Ishikawa (cell line): ENCODE measurements around the gene ADCY5.

Experiments used
- CEBPB ChIP-seq: IDR thresholded peaks from 2 replicates; pipeline ENCODE4 v1.6.1; 2012
- CREB1 ChIP-seq: IDR thresholded peaks from 2 replicates; pipeline ENCODE4 v1.6.1; 2012; ENCODE audit warnings: low read depth
- EGR1 ChIP-seq: IDR thresholded peaks from 2 replicates; pipeline ENCODE4 v1.6.1; 2012
- EP300 ChIP-seq: IDR thresholded peaks from 2 replicates; pipeline ENCODE4 v1.6.1; 2012; ENCODE audit warnings: borderline replicate concordance
- FOXM1 ChIP-seq: IDR thresholded peaks from 2 replicates; pipeline ENCODE4 v1.6.1; 2012; ENCODE audit warnings: low read depth, borderline replicate concordance
- MAX ChIP-seq: IDR thresholded peaks from 2 replicates; pipeline ENCODE4 v1.6.1; 2012
- NFIC ChIP-seq: IDR thresholded peaks from 2 replicates; pipeline ENCODE4 v1.6.1; 2012
- RAD21 ChIP-seq: IDR thresholded peaks from 2 replicates; pipeline ENCODE4 v1.6.1; 2012; ENCODE audit warnings: low read depth
- TAF1 ChIP-seq: IDR thresholded peaks from 2 replicates; pipeline ENCODE4 v1.6.1; 2012; ENCODE audit warnings: low read depth, mild to moderate bottlenecking
- TCF12 ChIP-seq: IDR thresholded peaks from 2 replicates; pipeline ENCODE4 v1.6.1; 2012; ENCODE audit warnings: low read depth
- TEAD4 ChIP-seq: IDR thresholded peaks from 2 replicates; pipeline ENCODE4 v1.6.1; 2012
- USF1 ChIP-seq: IDR thresholded peaks from 2 replicates; pipeline ENCODE4 v1.6.1; 2012
- YY1 ChIP-seq: IDR thresholded peaks from 2 replicates; pipeline ENCODE4 v1.6.1; 2012; ENCODE audit warnings: low read depth
- ZBTB7A ChIP-seq: IDR thresholded peaks from 2 replicates; pipeline ENCODE4 v1.6.1; 2012; ENCODE audit warnings: low read depth
- TF ChIP-seq, protein P1 (sequence below): IDR thresholded peaks from 2 replicates; pipeline ENCODE4 v1.6.1; 2012; ENCODE audit warnings: low read depth, mild to moderate bottlenecking

Gene ADCY5

GRCh38 chr3:123397050-123397590 lies 51.8 kb downstream of the ADCY5 start:
- no peak for TF ChIP-seq CREB1
- TF ChIP-seq CEBPB: no peak
- TF ChIP-seq EP300: no peak
- no peak for TF ChIP-seq TCF12
- TF ChIP-seq RAD21: no peak
- no peak for TF ChIP-seq USF1
- TF ChIP-seq FOXM1: no peak
- TF ChIP-seq, protein P1, sequence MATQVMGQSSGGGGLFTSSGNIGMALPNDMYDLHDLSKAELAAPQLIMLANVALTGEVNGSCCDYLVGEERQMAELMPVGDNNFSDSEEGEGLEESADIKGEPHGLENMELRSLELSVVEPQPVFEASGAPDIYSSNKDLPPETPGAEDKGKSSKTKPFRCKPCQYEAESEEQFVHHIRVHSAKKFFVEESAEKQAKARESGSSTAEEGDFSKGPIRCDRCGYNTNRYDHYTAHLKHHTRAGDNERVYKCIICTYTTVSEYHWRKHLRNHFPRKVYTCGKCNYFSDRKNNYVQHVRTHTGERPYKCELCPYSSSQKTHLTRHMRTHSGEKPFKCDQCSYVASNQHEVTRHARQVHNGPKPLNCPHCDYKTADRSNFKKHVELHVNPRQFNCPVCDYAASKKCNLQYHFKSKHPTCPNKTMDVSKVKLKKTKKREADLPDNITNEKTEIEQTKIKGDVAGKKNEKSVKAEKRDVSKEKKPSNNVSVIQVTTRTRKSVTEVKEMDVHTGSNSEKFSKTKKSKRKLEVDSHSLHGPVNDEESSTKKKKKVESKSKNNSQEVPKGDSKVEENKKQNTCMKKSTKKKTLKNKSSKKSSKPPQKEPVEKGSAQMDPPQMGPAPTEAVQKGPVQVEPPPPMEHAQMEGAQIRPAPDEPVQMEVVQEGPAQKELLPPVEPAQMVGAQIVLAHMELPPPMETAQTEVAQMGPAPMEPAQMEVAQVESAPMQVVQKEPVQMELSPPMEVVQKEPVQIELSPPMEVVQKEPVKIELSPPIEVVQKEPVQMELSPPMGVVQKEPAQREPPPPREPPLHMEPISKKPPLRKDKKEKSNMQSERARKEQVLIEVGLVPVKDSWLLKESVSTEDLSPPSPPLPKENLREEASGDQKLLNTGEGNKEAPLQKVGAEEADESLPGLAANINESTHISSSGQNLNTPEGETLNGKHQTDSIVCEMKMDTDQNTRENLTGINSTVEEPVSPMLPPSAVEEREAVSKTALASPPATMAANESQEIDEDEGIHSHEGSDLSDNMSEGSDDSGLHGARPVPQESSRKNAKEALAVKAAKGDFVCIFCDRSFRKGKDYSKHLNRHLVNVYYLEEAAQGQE: no peak
- TF ChIP-seq NFIC: no peak
- TF ChIP-seq EGR1: no peak
- TF ChIP-seq YY1: no peak
- no peak for TF ChIP-seq TAF1
- no peak for TF ChIP-seq TEAD4
- TF ChIP-seq ZBTB7A: no peak
- no peak for TF ChIP-seq MAX

DNA sequence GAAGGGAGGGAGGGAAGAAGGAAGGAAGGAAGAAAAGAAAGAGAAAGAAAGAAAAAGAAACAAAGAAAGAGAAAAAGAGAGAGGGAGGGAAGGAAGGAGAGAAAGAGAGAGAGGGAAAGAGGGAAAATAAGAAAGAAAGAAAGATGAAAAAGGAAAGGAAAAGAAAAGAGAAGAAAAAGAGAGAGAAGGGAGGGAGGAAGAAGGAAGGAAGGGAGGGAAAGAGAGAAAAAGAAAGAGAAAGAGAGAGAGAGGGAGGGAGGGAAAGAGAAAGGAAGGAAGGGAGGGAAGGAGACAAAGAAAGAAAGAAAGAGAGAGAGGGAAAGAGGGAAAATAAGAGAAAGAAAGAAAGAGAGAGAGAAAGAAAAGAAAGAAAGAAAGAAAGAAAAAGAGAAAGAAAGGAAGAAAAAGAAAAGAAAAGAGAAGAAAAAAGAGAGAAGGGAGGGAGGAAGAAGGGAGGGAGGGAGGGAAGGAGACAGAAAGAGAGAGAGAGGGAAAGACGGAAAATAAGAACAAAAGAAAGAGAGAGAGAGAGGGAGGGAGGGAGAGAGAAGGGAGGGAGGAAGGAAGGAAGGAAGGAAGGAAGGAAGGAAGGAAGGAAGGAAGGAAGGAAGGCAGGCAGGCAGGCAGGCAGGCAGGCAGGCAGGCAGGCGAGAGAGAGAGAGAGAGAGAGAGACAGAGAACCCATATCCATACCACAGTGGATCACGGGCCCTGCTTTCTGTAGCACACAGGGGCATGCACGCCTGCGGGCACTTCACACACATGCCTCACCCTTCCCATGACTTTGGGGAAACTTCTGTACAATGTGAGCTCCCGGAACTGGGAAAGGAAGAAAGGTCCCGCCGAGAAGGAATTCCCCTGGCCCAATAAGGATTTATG lies 52.5 kb downstream of the ADCY5 start:
- TF ChIP-seq EGR1: no peak
- TF ChIP-seq TAF1: no peak
- no peak for TF ChIP-seq ZBTB7A
- no peak for TF ChIP-seq EP300
- TF ChIP-seq, protein P1: no peak
- TF ChIP-seq TCF12: no peak
- TF ChIP-seq TEAD4: no peak
- no peak for TF ChIP-seq FOXM1
- TF ChIP-seq MAX: no peak
- no peak for TF ChIP-seq CEBPB
- TF ChIP-seq CREB1: no peak
- TF ChIP-seq USF1: no peak
- no peak for TF ChIP-seq RAD21
- TF ChIP-seq NFIC: no peak
- TF ChIP-seq YY1: no peak

DNA sequence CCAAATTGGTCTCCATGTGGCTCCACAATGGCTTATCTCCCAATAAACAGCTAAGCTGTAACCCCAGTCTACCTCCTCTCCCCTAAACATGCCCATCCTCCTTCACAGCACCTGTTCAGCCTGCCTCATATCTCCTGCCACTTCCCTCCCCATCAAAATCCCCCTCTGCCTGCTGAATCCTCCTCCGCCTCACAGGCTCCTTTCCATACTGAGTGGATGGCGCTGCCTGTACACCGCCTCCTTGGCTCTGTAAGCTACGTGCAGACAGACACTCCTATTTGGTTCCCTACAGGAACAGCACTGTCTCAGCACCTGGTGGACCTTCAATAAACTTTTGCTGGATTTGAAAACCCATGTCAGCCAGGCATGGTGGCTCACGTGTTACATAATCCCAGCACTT lies 53.7 kb downstream of the ADCY5 start:
- TF ChIP-seq TCF12 (no peak), RAD21 (no peak), ZBTB7A (no peak), TEAD4 (no peak), NFIC (no peak), CREB1 (no peak), CEBPB (no peak), FOXM1 (no peak), TAF1 (no peak)

DNA sequence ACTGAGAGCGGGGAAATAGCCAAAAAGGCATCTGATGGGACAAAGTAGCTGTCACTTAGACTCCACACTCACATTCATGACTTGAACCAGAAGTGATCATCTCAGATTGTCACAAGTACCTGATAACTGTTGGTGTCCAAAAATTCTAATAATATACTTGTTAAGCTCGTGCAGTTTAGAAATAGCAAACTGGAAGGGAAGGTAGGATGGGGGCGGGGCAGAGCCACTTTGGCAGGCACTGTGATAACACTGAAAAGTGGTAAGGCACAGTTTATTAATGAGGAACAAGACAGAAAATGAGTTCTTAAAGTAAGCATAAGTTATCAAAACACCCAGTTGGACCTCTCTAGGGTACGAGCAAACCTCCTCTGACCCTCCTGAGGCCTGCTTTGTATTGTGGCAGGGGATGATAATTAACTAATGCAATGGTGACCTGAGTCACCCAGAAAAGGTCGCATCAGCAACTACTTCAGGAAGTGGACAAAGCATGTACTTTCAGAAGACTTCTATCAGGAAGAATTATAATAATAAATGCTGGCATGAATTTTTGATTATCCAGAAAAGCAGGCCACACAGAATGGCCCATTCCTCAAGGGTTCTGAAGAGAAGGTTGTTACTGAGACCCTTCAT lies 54.4 kb downstream of the ADCY5 start:
- TF ChIP-seq USF1: no peak
- TF ChIP-seq, protein P1: no peak
- TF ChIP-seq CREB1: no peak
- TF ChIP-seq FOXM1: no peak
- no peak for TF ChIP-seq YY1
- no peak for TF ChIP-seq EGR1
- TF ChIP-seq TCF12: no peak
